Activated T-helper 17 cell treated with anti-CD3 and anti-CD28 coated beads, Interleukin-2, amount 50 U/mL, for 72 hours (primary cell): ENCODE data around the gene TRIM59. TPM values are rescaled to one million over a fixed set of nuclear protein-coding genes. Genes with fewer than 3 reads are reported as not detected.
"Not testable (repeated sequence)": the region's sequence is repeated elsewhere in the genome, so short reads cannot be mapped to it uniquely, and the experiment has no call there.

Source experiments
- ATAC-seq: fragments of 150-1000 bp; cut with Tn5 transposase; replicated peaks from 2 replicates; pipeline ENCODE4 v1.10.0; 2021; ENCODE audit warnings: mild to moderate bottlenecking, moderate library complexity
- H3K27ac Mint-ChIP-seq: one replicate; pipeline ENCODE4 v1.8.0; 2022; ENCODE audit warnings: mixed read lengths
- H3K27me3 Mint-ChIP-seq: one replicate; pipeline ENCODE4 v1.8.0; 2022; ENCODE audit warnings: mixed read lengths
- H3K36me3 Mint-ChIP-seq: one replicate; pipeline ENCODE4 v1.8.0; 2022; ENCODE audit warnings: low read depth, mild to moderate bottlenecking, mixed read lengths
- H3K4me1 Mint-ChIP-seq: one replicate; pipeline ENCODE4 v1.8.0; 2022; ENCODE audit warnings: mixed read lengths
- H3K4me3 Mint-ChIP-seq: one replicate; pipeline ENCODE4 v1.8.0; 2022; ENCODE audit warnings: mild to moderate bottlenecking, mixed read lengths
- H3K9me3 Mint-ChIP-seq: one replicate; pipeline ENCODE4 v1.8.0; 2022; ENCODE audit warnings: mixed read lengths
- total RNA-seq, 2 donors: library from RNA; stranded (reverse); gene quantifications; one replicate each; pipeline ENCODE4 v1.2.3, GENCODE V29; 2022

TRIM59 gene
- total RNA-seq, 2 donors from 2014 or later, result 39.2 to 41.1 TPM

GRCh38 chr3:160472344-160472743, 22.8 kb upstream of the TRIM59 start:
- no peak for ATAC-seq
- Mint-ChIP-seq H3K27me3 (peaks cover 19% of the 10 kb centered on the region), H3K9me3 (peaks cover 8% of the 10 kb centered on the region), H3K4me3 (no peak overlapping the region), H3K27ac (no peak overlapping the region), H3K36me3 (no peaks in the 10 kb centered on the region), H3K4me1 (no peaks in the 10 kb centered on the region)

GRCh38 chr3:160471892-160472291, 22.3 kb upstream of the TRIM59 start:
- Mint-ChIP-seq H3K27ac (no peak overlapping the region), H3K27me3 (peaks cover 19% of the 10 kb centered on the region), H3K9me3 (peaks cover 8% of the 10 kb centered on the region), H3K36me3 (no peaks in the 10 kb centered on the region), H3K4me3 (no peak overlapping the region), H3K4me1 (no peaks in the 10 kb centered on the region)
- ATAC-seq, result no peak

- Mint-ChIP-seq H3K27me3 (peaks cover 16% of the 10 kb centered on the region), H3K27ac (no peak overlapping the region), H3K36me3 (no peaks in the 10 kb centered on the region), H3K4me3 (no peak overlapping the region), H3K4me1 (no peaks in the 10 kb centered on the region), H3K9me3 (peaks cover 8% of the 10 kb centered on the region)
- ATAC-seq, result no peak
Measured at GRCh38 chr3:160470181-160470580, 20.6 kb upstream of the TRIM59 start.

GRCh38 chr3:160464971-160465370, 15.4 kb upstream of the TRIM59 start:
- Mint-ChIP-seq H3K4me1 (no peaks in the 10 kb centered on the region), H3K4me3 (no peak overlapping the region), H3K27me3 (peaks cover 26% of the 10 kb centered on the region), H3K9me3 (peaks cover 8% of the 10 kb centered on the region), H3K27ac (no peak overlapping the region), H3K36me3 (no peaks in the 10 kb centered on the region)
- ATAC-seq, result no peak

GRCh38 chr3:160464321-160464720, 14.7 kb upstream of the TRIM59 start:
- no peaks in the 10 kb centered on the region for H3K36me3 Mint-ChIP-seq
- H3K9me3 Mint-ChIP-seq, result peaks cover 5% of the 10 kb centered on the region
- no peak for ATAC-seq
- no peak overlapping the region for H3K27ac Mint-ChIP-seq
- H3K27me3 Mint-ChIP-seq, result peaks cover 20% of the 10 kb centered on the region
- H3K4me3 Mint-ChIP-seq, result no peak overlapping the region
- no peaks in the 10 kb centered on the region for H3K4me1 Mint-ChIP-seq

- ATAC-seq, result no peak
Measured at GRCh38 chr3:160460033-160460432, 10.4 kb upstream of the TRIM59 start.

GRCh38 chr3:160459450-160459970, 9.9 kb upstream of the TRIM59 start:
- Mint-ChIP-seq H3K27ac (no peak overlapping the region), H3K9me3 (no peaks in the 10 kb centered on the region), H3K36me3 (no peaks in the 10 kb centered on the region), H3K4me1 (no peaks in the 10 kb centered on the region), H3K4me3 (no peak overlapping the region), H3K27me3 (peaks cover 14% of the 10 kb centered on the region)
- ATAC-seq, result no peak

More at GRCh38 chr3:160460033-160460432, 10.4 kb upstream of the TRIM59 start:
- no peak overlapping the region for H3K27ac Mint-ChIP-seq
- no peaks in the 10 kb centered on the region for H3K36me3 Mint-ChIP-seq
- peaks cover 14% of the 10 kb centered on the region for H3K27me3 Mint-ChIP-seq
- no peak overlapping the region for H3K4me3 Mint-ChIP-seq
- no peaks in the 10 kb centered on the region for H3K4me1 Mint-ChIP-seq
- H3K9me3 Mint-ChIP-seq, result no peaks in the 10 kb centered on the region

- Mint-ChIP-seq H3K4me3 (no peak overlapping the region), H3K27ac (no peak overlapping the region), H3K4me1 (no peaks in the 10 kb centered on the region), H3K27me3 (peaks cover 10% of the 10 kb centered on the region), H3K36me3 (no peaks in the 10 kb centered on the region), H3K9me3 (no peaks in the 10 kb centered on the region)
- ATAC-seq, result no peak
Measured at GRCh38 chr3:160458151-160458550, 8.6 kb upstream of the TRIM59 start.

GRCh38 chr3:160455846-160456245, 6.3 kb upstream of the TRIM59 start:
- no peak overlapping the region for H3K4me3 Mint-ChIP-seq
- no peaks in the 10 kb centered on the region for H3K4me1 Mint-ChIP-seq
- H3K27me3 Mint-ChIP-seq, result no peaks in the 10 kb centered on the region
- no peak for ATAC-seq
- no peak overlapping the region for H3K27ac Mint-ChIP-seq
- no peaks in the 10 kb centered on the region for H3K36me3 Mint-ChIP-seq
- H3K9me3 Mint-ChIP-seq, result no peaks in the 10 kb centered on the region

GRCh38 chr3:160454995-160455394, 5.4 kb upstream of the TRIM59 start:
- no peak for ATAC-seq
- Mint-ChIP-seq H3K4me1 (peaks cover 5% of the 10 kb centered on the region), H3K27me3 (no peaks in the 10 kb centered on the region), H3K27ac (no peak overlapping the region), H3K36me3 (no peaks in the 10 kb centered on the region), H3K9me3 (no peaks in the 10 kb centered on the region), H3K4me3 (no peak overlapping the region)

- peaks cover 24% of the 10 kb centered on the region for H3K36me3 Mint-ChIP-seq
- not testable (repeated sequence) for H3K27me3 Mint-ChIP-seq, H3K4me1 Mint-ChIP-seq, H3K9me3 Mint-ChIP-seq, ATAC-seq, H3K4me3 Mint-ChIP-seq, H3K27ac Mint-ChIP-seq
Measured at GRCh38 chr3:160452251-160452650, 2.7 kb upstream of the TRIM59 start.

GRCh38 chr3:160451602-160452001, 2.0 kb upstream of the TRIM59 start:
- Mint-ChIP-seq H3K4me1 (peaks cover 5% of the 10 kb centered on the region), H3K27me3 (no peaks in the 10 kb centered on the region), H3K27ac (no peak overlapping the region), H3K4me3 (no peak overlapping the region), H3K36me3 (peaks cover 31% of the 10 kb centered on the region), H3K9me3 (no peaks in the 10 kb centered on the region)
- no peak for ATAC-seq

GRCh38 chr3:160450846-160451245, 1.3 kb upstream of the TRIM59 start:
- Mint-ChIP-seq H3K4me3 (peak overlapping the region; percentile 95), H3K9me3 (no peaks in the 10 kb centered on the region), H3K27ac (peak overlapping the region; percentile 95), H3K36me3 (peaks cover 38% of the 10 kb centered on the region), H3K27me3 (no peaks in the 10 kb centered on the region), H3K4me1 (peaks cover 5% of the 10 kb centered on the region)
- no peak for ATAC-seq

- Mint-ChIP-seq H3K27me3 (no peaks in the 10 kb centered on the region), H3K27ac (peak overlapping the region; percentile 95), H3K4me1 (peaks cover 11% of the 10 kb centered on the region), H3K36me3 (peaks cover 50% of the 10 kb centered on the region), H3K9me3 (no peaks in the 10 kb centered on the region), H3K4me3 (peak overlapping the region; percentile 95)
- ATAC-seq, result peak; percentile 50
Measured at GRCh38 chr3:160448845-160449635, 546 bp downstream of the TRIM59 start.

- peak overlapping the region; percentile 95 for H3K4me3 Mint-ChIP-seq
- peaks cover 64% of the 10 kb centered on the region for H3K36me3 Mint-ChIP-seq
- peaks cover 11% of the 10 kb centered on the region for H3K4me1 Mint-ChIP-seq
- no peaks in the 10 kb centered on the region for H3K27me3 Mint-ChIP-seq
- no peak for ATAC-seq
- no peaks in the 10 kb centered on the region for H3K9me3 Mint-ChIP-seq
- no peak overlapping the region for H3K27ac Mint-ChIP-seq
Measured at GRCh38 chr3:160447544-160447943, 2.0 kb downstream of the TRIM59 start.
